GM19193 (cell line): ENCODE results near the gene FAM241A.

Experiments used
- POLR2A ChIP-seq: IDR thresholded peaks from 4 replicates; pipeline ENCODE4 v1.6.1; 2011; ENCODE audit not compliant: insufficient read depth, insufficient read length; ENCODE audit errors: extremely low read depth

The FAM241A gene

GRCh38 chr4:112145326-112145789 is at the start of gene FAM241A:
TSS of gene FAM241A (plus strand) at chr4:112145454. CDS start at chr4:112145581, 127 bp downstream.
- TF ChIP-seq POLR2A = peak; percentile 93

- TF ChIP-seq POLR2A = no peak
Observed at GRCh38 chr4:112098841-112099530, 46.3 kb upstream of the FAM241A start.

- no peak for TF ChIP-seq POLR2A
Observed at GRCh38 chr4:112099701-112100297, 45.5 kb upstream of the FAM241A start.

DNA sequence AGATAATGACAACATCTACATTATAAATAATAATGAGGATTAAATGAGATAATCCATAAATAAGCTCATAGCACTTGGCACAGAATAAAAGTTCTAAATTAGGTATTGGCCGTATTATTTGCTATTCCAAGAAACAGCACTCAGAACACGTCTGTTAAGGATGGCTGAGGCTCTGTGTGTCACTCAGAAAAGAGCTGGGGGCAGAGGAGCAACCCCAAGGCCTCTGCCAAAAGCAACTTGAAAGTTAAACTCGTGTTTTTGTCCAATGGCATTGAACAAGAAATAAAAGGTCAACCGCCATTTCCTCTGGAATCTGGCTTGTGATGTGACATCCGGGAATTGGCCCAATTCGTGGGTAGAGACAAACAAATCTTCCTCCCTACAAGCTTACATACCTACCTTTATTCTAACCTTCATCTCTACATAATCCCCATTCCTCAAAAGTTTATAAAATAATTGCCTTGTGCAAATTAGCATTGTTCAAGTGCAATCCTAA is 42.3 kb upstream of the FAM241A start:
- no peak for TF ChIP-seq POLR2A

GRCh38 chr4:112105201-112105969 is 39.9 kb upstream of the FAM241A start:
- TF ChIP-seq POLR2A = no peak

DNA sequence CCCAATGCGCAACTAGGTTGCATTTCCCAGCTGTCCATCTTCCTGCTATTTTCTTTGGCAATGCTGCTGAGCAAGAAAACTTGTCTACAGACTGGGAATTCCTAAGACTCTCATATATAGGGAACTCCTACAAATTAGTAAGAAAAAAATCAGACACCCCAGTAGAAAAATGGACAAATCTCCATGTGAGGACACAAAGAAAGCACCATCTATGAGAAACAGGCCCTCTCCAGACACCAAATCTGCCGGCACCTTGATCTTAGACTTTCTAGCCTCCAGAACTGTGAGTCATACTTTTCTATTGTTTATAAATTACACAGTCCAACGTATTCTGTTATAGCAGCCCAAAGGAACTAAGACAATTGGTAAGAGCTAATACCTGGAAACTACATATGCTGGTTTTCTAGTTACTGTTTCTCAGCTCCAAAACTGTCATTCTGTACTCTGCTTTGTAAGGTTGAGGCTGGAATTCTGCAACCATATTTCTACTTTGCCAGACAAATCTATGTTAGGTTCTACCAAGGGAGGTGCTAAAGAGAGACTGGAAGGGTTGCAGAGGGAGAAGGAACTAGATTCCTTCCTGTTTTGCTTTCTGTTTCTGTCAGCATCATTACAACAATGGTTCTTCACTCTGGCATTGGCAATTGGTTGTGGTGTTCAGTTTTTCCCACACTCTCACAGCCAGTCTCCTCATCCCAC is 35.7 kb upstream of the FAM241A start:
- TF ChIP-seq POLR2A = no peak

GRCh38 chr4:112110059-112110425 is 35.2 kb upstream of the FAM241A start:
- TF ChIP-seq POLR2A = no peak

DNA sequence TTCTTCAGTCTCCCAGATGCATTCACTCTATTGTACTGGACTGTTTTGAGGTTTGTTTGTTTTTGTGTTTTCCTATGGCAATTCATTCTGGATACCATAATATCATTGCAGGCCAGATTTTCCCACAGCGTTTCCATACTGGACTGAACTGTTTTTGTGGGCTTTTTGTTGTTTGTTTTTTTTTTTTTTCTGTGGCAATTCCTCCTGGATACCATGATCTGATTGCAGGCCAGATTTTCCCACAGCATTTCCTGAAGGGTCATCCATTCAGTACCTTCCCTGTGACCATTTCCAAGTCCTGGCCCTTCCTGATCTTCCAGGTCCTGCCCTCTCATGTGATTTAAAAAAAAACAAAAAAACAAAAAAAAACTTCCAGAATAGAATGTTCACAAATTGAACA is 33.9 kb upstream of the FAM241A start:
- TF ChIP-seq POLR2A = no peak

GRCh38 chr4:112112590-112113170 is 32.6 kb upstream of the FAM241A start:
- TF ChIP-seq POLR2A = no peak

- no peak for TF ChIP-seq POLR2A
Observed at GRCh38 chr4:112113864-112114263, 31.4 kb upstream of the FAM241A start.

- no peak for TF ChIP-seq POLR2A
Observed at GRCh38 chr4:112114452-112114851, 30.8 kb upstream of the FAM241A start.

- TF ChIP-seq POLR2A = no peak
Observed at GRCh38 chr4:112118742-112119352, 26.4 kb upstream of the FAM241A start.

DNA sequence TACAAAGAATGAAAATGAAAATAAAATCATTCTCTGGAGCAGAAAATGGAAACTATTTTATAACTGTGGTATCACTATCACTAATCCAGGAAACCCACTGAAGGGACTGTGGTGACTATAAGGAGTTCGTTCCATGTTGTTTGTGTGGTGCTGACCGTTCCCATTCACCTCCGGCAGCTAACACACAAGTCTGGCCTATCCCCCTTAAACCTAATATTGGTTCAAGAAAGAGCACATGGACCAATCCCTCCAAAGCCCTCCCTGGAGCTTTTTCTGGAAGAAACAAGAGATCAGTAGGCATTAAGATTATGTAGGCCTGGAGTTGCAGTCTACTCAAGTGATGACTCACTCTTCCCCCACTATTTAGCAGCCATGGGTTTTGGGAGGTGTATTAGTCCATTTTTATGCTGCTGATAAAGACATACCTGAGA is 25.9 kb upstream of the FAM241A start:
- no peak for TF ChIP-seq POLR2A

DNA sequence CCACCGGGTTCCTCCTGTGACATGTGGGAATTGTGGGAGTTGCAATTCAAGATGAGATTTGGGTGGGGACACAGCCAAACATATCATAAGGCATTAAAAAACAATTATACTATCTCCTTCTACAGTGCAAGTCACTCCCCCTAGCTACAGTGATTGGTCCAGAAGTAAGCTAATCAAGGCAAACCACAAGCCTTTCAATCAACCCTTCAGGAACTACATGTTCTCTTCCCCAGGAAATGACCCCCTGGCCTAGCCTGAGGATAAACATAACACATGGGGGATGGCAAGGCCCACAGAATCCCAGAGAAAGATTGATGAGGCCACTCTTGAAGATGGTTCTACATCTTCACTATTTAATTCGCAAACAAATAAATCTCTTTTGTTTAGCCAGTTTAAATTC is 25.2 kb upstream of the FAM241A start:
- TF ChIP-seq POLR2A = no peak
